Karpas-422 (cell line): ENCODE measurements around the gene LCA5. TPM values are rescaled to one million over a fixed set of nuclear protein-coding genes. Genes with fewer than 3 reads are reported as not detected.

ENCODE experiments used
- DNase-seq: peaks from one replicate; pipeline ENCODE4 v3.0.0-alpha.2; 2015
- H2AFZ ChIP-seq: fragments of 200-600 bp; sonication (generic); 2 replicates; pipeline ENCODE4 v1.6.1; 2014; ENCODE audit warnings: antibody characterized with exemption, low read length, mixed read lengths
- H3K27ac ChIP-seq: fragments of 200-600 bp; sonication (generic); 2 replicates; pipeline ENCODE4 v1.5.1; 2014; ENCODE audit warnings: mild to moderate bottlenecking, low read length, moderate library complexity
- H3K27me3 ChIP-seq: fragments of 200-600 bp; sonication (generic); 2 replicates; pipeline ENCODE4 v1.6.1; 2014; ENCODE audit warnings: low read length, mixed read lengths
- H3K36me3 ChIP-seq: fragments of 200-600 bp; sonication (generic); 2 replicates; pipeline ENCODE4 v1.6.1; 2014; ENCODE audit warnings: low read length, mixed read lengths; ENCODE audit not compliant: insufficient read depth
- H3K4me1 ChIP-seq: fragments of 200-600 bp; sonication (generic); 2 replicates; pipeline ENCODE4 v1.6.1; 2014; ENCODE audit warnings: mild to moderate bottlenecking, low read length, mixed read lengths
- H3K4me2 ChIP-seq: fragments of 200-600 bp; sonication (generic); 2 replicates; pipeline ENCODE4 v1.6.1; 2014; ENCODE audit warnings: low read length, low read depth, mild to moderate bottlenecking; ENCODE audit not compliant: poor library complexity, severe bottlenecking
- H3K4me3 ChIP-seq: fragments of 200-600 bp; sonication (generic); 2 replicates; pipeline ENCODE4 v1.5.1; 2014; ENCODE audit warnings: mild to moderate bottlenecking, antibody characterized with exemption, low read length, mixed read lengths
- H3K79me2 ChIP-seq: fragments of 200-600 bp; sonication (generic); 2 replicates; pipeline ENCODE4 v1.6.1; 2014; ENCODE audit warnings: mild to moderate bottlenecking, low read length, mixed read lengths
- H3K9ac ChIP-seq: fragments of 200-600 bp; sonication (generic); 2 replicates; pipeline ENCODE4 v1.6.0; 2014; ENCODE audit warnings: low read length
- H3K9me2 ChIP-seq: fragments of 200-600 bp; sonication (generic), shearing (Covaris generic); replicated peaks from 2 replicates; pipeline ENCODE4 v1.6.0; 2014; ENCODE audit warnings: mild to moderate bottlenecking, low read length, moderate library complexity; ENCODE audit not compliant: insufficient read depth
- H3K9me3 ChIP-seq: fragments of 300-700, 200-600 bp; sonication (generic); 2 replicates; pipeline ENCODE4 v1.6.1; 2014; ENCODE audit warnings: low read length, mixed read lengths
- H4K20me1 ChIP-seq: fragments of 200-600 bp; sonication (generic); 2 replicates; pipeline ENCODE4 v1.6.1; 2014; ENCODE audit warnings: mild to moderate bottlenecking, antibody characterized with exemption, low read length, low read depth; ENCODE audit not compliant: insufficient read depth
- total RNA-seq: library from RNA; depleted of rRNA; stranded (reverse); fragments of >200 nt; shearing (Covaris generic); gene quantifications from 2 replicates; pipeline ENCODE4 v1.2.3, GENCODE V29; 2014; ENCODE audit warnings: low replicate concordance

Gene LCA5
- total RNA-seq, 1 experiment from 2014 or later = not detected

DNA sequence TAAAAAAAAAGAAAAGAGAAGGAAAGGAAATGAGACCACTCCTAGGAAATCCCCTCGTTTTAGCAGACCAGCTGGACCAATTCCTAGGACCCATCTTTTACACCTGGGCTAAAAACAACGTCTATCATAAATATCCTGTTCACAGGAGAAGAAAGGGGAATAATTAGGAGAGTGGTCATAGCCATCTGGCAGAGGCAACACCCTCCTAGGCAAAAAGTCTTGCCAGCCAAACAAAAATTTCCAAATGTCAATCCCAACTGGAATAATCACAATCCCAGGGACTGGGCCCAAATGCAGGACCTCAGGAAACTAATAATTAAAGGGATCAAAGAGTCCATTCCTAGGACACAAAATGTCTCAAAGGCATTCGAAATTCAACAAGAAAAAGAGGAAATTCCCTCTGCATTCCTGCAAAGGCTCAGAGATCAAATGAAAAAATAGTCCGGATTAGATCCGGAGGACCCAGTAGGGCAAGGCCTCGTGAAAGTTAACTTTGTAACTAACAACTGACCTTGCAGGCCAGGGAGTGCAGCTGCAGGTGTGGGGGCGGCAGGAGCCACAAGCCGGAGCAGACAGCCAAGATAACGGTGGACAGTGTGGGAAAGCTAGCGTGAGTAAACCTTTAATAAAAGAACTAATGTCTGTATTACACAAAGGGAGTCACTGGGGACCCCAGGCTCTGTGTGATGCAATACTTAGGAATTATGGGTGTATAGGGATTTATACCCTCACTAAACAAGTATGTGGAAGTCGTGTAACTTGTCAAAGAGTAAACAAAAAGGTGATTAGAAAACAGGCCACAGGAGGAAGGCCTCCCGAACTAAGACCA is 11.7 kb downstream of the LCA5 start:
- H3K4me3 ChIP-seq = no peak overlapping the region
- DNase-seq = no peak
- H3K79me2 ChIP-seq = no peaks in the 10 kb centered on the region
- H2AFZ ChIP-seq = no peak overlapping the region
- H3K27ac ChIP-seq = no peak overlapping the region
- H3K4me1 ChIP-seq = no peaks in the 10 kb centered on the region
- no peaks in the 10 kb centered on the region for H3K36me3 ChIP-seq
- no peaks in the 10 kb centered on the region for H3K9me2 ChIP-seq
- H3K27me3 ChIP-seq = no peaks in the 10 kb centered on the region
- H3K9ac ChIP-seq = no peak overlapping the region
- no peaks in the 10 kb centered on the region for H4K20me1 ChIP-seq
- no peak overlapping the region for H3K4me2 ChIP-seq
- no peaks in the 10 kb centered on the region for H3K9me3 ChIP-seq

DNA sequence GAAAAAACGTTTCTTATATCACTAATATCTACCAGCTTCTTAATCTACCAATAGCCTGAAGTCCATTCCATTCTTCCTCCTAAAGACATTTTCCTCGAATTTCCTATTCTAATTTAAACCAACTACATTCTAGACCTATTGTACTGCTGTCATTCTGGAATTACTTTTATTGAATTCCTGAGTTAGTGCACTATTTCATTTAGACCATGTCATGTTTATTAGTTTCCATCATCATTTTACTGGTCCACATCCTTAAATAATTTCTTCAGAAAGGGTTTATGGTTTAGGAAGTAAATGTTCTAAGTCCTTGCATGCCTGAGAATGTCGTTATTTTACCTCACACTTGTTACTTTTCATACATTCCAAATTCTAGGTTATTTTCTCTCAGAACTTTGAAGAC is 13.2 kb downstream of the LCA5 start:
- no peaks in the 10 kb centered on the region for H3K79me2 ChIP-seq
- H3K27ac ChIP-seq = no peak overlapping the region
- DNase-seq = no peak
- no peak overlapping the region for H3K4me3 ChIP-seq
- H4K20me1 ChIP-seq = no peaks in the 10 kb centered on the region
- H3K9me2 ChIP-seq = no peaks in the 10 kb centered on the region
- no peaks in the 10 kb centered on the region for H3K9me3 ChIP-seq
- H2AFZ ChIP-seq = no peak overlapping the region
- no peaks in the 10 kb centered on the region for H3K36me3 ChIP-seq
- H3K4me2 ChIP-seq = no peak overlapping the region
- H3K27me3 ChIP-seq = no peaks in the 10 kb centered on the region
- H3K4me1 ChIP-seq = no peaks in the 10 kb centered on the region
- H3K9ac ChIP-seq = no peak overlapping the region

DNA sequence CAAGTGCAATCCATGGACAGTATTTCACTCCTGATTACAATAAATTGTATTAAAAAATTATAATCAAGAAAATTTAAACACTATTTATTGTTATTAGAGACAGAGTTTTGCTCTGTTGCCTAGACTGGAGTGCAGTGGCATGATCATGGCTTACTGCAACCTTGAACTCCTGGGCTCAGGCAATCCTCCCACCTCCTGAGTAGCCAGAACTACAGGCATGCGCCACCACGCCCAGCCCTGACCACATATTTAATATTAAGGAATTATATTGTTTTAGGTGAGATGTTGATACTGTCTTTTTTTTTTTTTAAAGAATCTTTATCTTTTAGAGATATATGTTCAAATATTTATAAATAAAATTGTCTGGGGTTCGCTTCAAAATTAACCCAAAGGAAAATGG is 14.6 kb downstream of the LCA5 start:
- DNase-seq = no peak
- Histone ChIP-seq H3K4me3 (no peak overlapping the region), H3K9me2 (no peaks in the 10 kb centered on the region), H3K27ac (no peak overlapping the region), H3K27me3 (no peaks in the 10 kb centered on the region), H3K9me3 (no peaks in the 10 kb centered on the region), H3K36me3 (no peaks in the 10 kb centered on the region), H2AFZ (no peak overlapping the region), H3K4me2 (no peak overlapping the region), H3K4me1 (no peaks in the 10 kb centered on the region), H3K9ac (no peak overlapping the region), H4K20me1 (no peaks in the 10 kb centered on the region), H3K79me2 (no peaks in the 10 kb centered on the region)

DNA sequence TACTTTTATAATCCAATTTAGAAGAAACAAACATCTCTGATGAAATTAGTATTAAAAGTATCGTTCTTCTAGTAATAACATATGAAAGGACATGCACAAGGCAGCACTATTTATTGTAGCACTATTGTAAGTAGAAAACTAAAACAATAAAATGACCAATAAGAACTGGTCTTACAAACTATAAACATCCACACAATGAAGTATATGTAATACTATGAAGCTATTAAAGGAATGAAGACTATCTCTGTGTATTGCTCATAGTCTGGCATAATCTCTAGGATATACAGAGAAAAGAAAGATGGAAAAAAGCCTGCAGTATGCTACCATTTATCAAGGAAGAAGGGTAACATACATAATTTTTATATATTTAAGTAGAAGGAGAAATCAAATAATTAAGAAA is 16.7 kb downstream of the LCA5 start:
- Histone ChIP-seq H3K9me2 (no peaks in the 10 kb centered on the region), H3K9me3 (no peaks in the 10 kb centered on the region), H3K4me3 (no peak overlapping the region), H3K9ac (no peak overlapping the region), H3K4me1 (no peaks in the 10 kb centered on the region), H3K4me2 (no peak overlapping the region), H4K20me1 (no peaks in the 10 kb centered on the region), H3K27ac (no peak overlapping the region), H3K79me2 (no peaks in the 10 kb centered on the region), H3K36me3 (no peaks in the 10 kb centered on the region), H2AFZ (no peak overlapping the region), H3K27me3 (no peaks in the 10 kb centered on the region)
- DNase-seq = no peak

DNA sequence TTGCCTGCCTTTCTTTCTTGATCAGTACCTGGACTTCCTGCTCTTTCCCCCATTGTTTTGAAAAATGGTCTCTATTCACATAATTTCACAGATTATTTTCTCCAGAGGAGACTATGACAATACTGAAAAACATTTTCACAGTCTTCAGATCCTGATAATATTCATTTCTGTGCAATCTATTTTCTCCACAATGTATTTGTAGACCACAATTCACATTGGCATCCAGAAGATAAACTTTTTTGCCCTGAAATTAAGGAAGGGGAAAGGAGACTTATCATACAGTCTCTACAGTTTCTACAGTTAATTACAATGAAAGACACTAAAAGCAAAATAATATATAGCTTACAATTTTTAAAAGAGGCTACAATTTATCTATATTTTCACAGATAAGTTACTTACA is 18.4 kb downstream of the LCA5 start:
- H3K27me3 ChIP-seq = no peaks in the 10 kb centered on the region
- H3K27ac ChIP-seq = no peak overlapping the region
- H3K4me2 ChIP-seq = no peak overlapping the region
- H3K4me3 ChIP-seq = no peak overlapping the region
- H4K20me1 ChIP-seq = no peaks in the 10 kb centered on the region
- no peak overlapping the region for H3K9ac ChIP-seq
- no peaks in the 10 kb centered on the region for H3K9me2 ChIP-seq
- no peaks in the 10 kb centered on the region for H3K4me1 ChIP-seq
- no peaks in the 10 kb centered on the region for H3K36me3 ChIP-seq
- no peaks in the 10 kb centered on the region for H3K79me2 ChIP-seq
- no peak for DNase-seq
- H2AFZ ChIP-seq = no peak overlapping the region
- no peaks in the 10 kb centered on the region for H3K9me3 ChIP-seq

DNA sequence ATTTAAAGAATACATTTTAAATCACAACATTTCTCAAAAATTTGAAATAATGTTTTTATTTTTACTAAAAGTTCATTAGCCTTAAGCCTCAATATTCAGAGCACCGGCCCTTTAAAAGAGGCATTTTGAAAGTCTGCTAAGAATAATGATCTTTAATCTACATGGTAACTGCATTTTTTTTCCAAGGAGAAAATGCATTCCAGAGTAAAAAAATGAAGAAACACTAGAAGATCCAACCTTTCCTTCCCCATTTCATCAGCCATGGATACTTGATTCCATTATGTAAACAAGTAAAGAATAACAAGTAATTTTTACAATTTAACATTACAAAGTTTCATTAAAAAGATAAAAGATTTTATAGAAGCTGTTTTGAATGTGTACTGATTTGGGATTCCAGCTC is 21.8 kb downstream of the LCA5 start:
- no peaks in the 10 kb centered on the region for H3K9me2 ChIP-seq
- H3K36me3 ChIP-seq = no peaks in the 10 kb centered on the region
- no peak overlapping the region for H3K4me2 ChIP-seq
- H3K9me3 ChIP-seq = no peaks in the 10 kb centered on the region
- H3K27ac ChIP-seq = no peak overlapping the region
- no peaks in the 10 kb centered on the region for H3K79me2 ChIP-seq
- H3K4me1 ChIP-seq = no peaks in the 10 kb centered on the region
- no peaks in the 10 kb centered on the region for H3K27me3 ChIP-seq
- H4K20me1 ChIP-seq = no peaks in the 10 kb centered on the region
- no peak overlapping the region for H2AFZ ChIP-seq
- H3K9ac ChIP-seq = no peak overlapping the region
- H3K4me3 ChIP-seq = no peak overlapping the region
- DNase-seq = no peak

DNA sequence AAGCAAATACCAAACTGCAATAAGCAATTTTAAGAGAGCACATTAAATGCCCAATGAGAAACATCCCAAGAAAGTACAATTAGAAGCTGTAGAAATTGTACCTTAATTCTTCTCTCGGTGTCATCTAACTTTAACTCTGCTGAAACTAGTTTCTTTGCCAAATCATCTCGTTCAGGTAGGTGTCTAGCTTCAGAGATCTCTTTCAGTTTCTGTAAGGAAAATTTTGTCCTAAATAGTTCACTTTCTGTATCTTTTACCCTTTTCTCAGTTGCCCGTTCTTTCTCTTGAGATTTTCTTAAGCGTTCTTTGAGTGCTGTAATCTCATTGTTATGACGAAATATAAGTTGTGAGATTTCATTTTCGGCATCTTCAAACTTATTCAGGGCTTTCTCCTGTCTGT is 24.1 kb downstream of the LCA5 start:
- H3K79me2 ChIP-seq = no peaks in the 10 kb centered on the region
- no peak overlapping the region for H3K27ac ChIP-seq
- H3K4me2 ChIP-seq = no peak overlapping the region
- H3K9me2 ChIP-seq = no peaks in the 10 kb centered on the region
- no peaks in the 10 kb centered on the region for H3K36me3 ChIP-seq
- H4K20me1 ChIP-seq = no peaks in the 10 kb centered on the region
- H3K27me3 ChIP-seq = no peaks in the 10 kb centered on the region
- H2AFZ ChIP-seq = no peak overlapping the region
- DNase-seq = no peak
- H3K9ac ChIP-seq = no peak overlapping the region
- H3K4me3 ChIP-seq = no peak overlapping the region
- no peaks in the 10 kb centered on the region for H3K4me1 ChIP-seq
- no peaks in the 10 kb centered on the region for H3K9me3 ChIP-seq

DNA sequence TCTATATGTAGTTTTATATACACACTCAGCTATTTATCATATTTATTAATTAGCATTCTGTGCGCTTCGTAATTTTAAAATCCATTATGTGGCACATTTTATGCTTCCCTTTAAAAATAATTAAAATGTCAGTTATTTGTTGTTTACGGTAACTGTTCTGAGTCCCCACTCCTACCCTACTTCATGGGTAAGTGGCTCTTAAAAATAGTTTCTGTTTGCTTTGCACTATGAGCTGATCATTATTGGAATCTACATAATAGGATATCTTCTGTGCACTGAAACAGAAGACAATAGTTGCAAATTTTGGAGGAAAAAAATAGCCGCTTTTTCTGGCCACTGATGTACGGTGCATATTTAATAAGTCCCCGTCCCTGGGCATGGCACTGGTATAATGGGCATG is 25.2 kb downstream of the LCA5 start:
- H3K9me3 ChIP-seq = no peaks in the 10 kb centered on the region
- H3K36me3 ChIP-seq = no peaks in the 10 kb centered on the region
- H3K4me3 ChIP-seq = no peak overlapping the region
- H3K9me2 ChIP-seq = no peaks in the 10 kb centered on the region
- H3K27ac ChIP-seq = no peak overlapping the region
- H3K4me1 ChIP-seq = no peaks in the 10 kb centered on the region
- no peaks in the 10 kb centered on the region for H3K79me2 ChIP-seq
- no peak for DNase-seq
- no peak overlapping the region for H3K9ac ChIP-seq
- H2AFZ ChIP-seq = no peak overlapping the region
- H3K4me2 ChIP-seq = no peak overlapping the region
- H3K27me3 ChIP-seq = no peaks in the 10 kb centered on the region
- no peaks in the 10 kb centered on the region for H4K20me1 ChIP-seq
